Mucosa of rectum (tissue), 2 donors: Measurements from ENCODE around the gene GSDMA.

ENCODE experiments used
- H3K27ac ChIP-seq, 2 donors: one replicate each; pipeline ENCODE4 v1.7.0; 2013; ENCODE audit warnings: inconsistent platforms in 2 of 2, low read depth in 2 of 2, low read length in 2 of 2
- H3K27me3 ChIP-seq, 2 donors: one replicate each; pipeline ENCODE4 v1.7.0; 2013; ENCODE audit warnings: low read length in 2 of 2; ENCODE audit not compliant: control insufficient read depth in 2 of 2, insufficient read depth in 2 of 2
- H3K36me3 ChIP-seq, 2 donors: one replicate each; pipeline ENCODE4 v1.7.0; 2013; ENCODE audit warnings: low read length in 2 of 2; ENCODE audit not compliant: control insufficient read depth in 2 of 2, insufficient read depth in 2 of 2
- H3K4me1 ChIP-seq, 2 donors: one replicate each; pipeline ENCODE4 v1.7.0; 2013; ENCODE audit warnings: low read length in 2 of 2, mild to moderate bottlenecking in 1 of 2; ENCODE audit not compliant: control insufficient read depth in 2 of 2, insufficient read depth in 2 of 2
- H3K4me3 ChIP-seq, 2 donors: one replicate each; pipeline ENCODE4 v1.7.0; 2013; ENCODE audit warnings: low read length in 2 of 2
- H3K9ac ChIP-seq, 2 donors: one replicate each; pipeline ENCODE4 v1.7.0; 2013; ENCODE audit warnings: low read length in 2 of 2, low read depth in 1 of 2, mild to moderate bottlenecking in 1 of 2
- H3K9me3 ChIP-seq, 2 donors: one replicate each; pipeline ENCODE4 v1.7.0; 2013; ENCODE audit warnings: low read length in 2 of 2; ENCODE audit not compliant: control insufficient read depth in 2 of 2
- donor health status: healthy.
- donor health status: Normal muscosa, but diverticular disease.

The GSDMA gene

GRCh38 chr17:39929646-39930407 is 33.0 kb upstream of the GSDMA start:
- H3K9ac ChIP-seq, result no peak overlapping the region
- H3K36me3 ChIP-seq, result no peaks in the 10 kb centered on the region
- no peaks in the 10 kb centered on the region for H3K9me3 ChIP-seq
- no peak overlapping the region for H3K4me3 ChIP-seq
- H3K4me1 ChIP-seq, result peaks cover 9 to 29% of the 10 kb centered on the region in 2 donors
- H3K27me3 ChIP-seq, result no peaks in the 10 kb centered on the region
- no peak overlapping the region for H3K27ac ChIP-seq

GRCh38 chr17:39933912-39934311 is 28.9 kb upstream of the GSDMA start:
- Histone ChIP-seq H3K9ac (no peak overlapping the region), H3K9me3 (no peaks in the 10 kb centered on the region), H3K4me1 (peaks cover 0 to under 1% of the 10 kb centered on the region in 2 donors), H3K4me3 (no peak overlapping the region), H3K36me3 (no peaks in the 10 kb centered on the region), H3K27ac (no peak overlapping the region), H3K27me3 (no peaks in the 10 kb centered on the region)

- H3K27ac ChIP-seq, result no peak overlapping the region
- H3K36me3 ChIP-seq, result no peaks in the 10 kb centered on the region
- H3K9me3 ChIP-seq, result no peaks in the 10 kb centered on the region
- no peaks in the 10 kb centered on the region for H3K27me3 ChIP-seq
- no peak overlapping the region for H3K9ac ChIP-seq
- H3K4me1 ChIP-seq, result no peaks in the 10 kb centered on the region
- no peak overlapping the region for H3K4me3 ChIP-seq
These were observed 28.5 kb upstream of the GSDMA start for GRCh38 chr17:39934324-39934723.

GRCh38 chr17:39935909-39936308 is 26.9 kb upstream of the GSDMA start:
- H3K27ac ChIP-seq, result no peak overlapping the region
- H3K4me3 ChIP-seq, result no peak overlapping the region
- H3K36me3 ChIP-seq, result no peaks in the 10 kb centered on the region
- no peaks in the 10 kb centered on the region for H3K4me1 ChIP-seq
- no peaks in the 10 kb centered on the region for H3K27me3 ChIP-seq
- no peak overlapping the region for H3K9ac ChIP-seq
- H3K9me3 ChIP-seq, result no peaks in the 10 kb centered on the region

GRCh38 chr17:39937447-39937846 is 25.4 kb upstream of the GSDMA start:
- Histone ChIP-seq H3K9ac (no peak overlapping the region), H3K4me1 (no peaks in the 10 kb centered on the region), H3K36me3 (no peaks in the 10 kb centered on the region), H3K4me3 (no peak overlapping the region), H3K27ac (no peak overlapping the region), H3K27me3 (no peaks in the 10 kb centered on the region), H3K9me3 (no peaks in the 10 kb centered on the region)

GRCh38 chr17:39938140-39938869 is 24.5 kb upstream of the GSDMA start:
- Histone ChIP-seq H3K4me3 (no peak overlapping the region), H3K27ac (no peak overlapping the region), H3K9ac (no peak overlapping the region), H3K27me3 (no peaks in the 10 kb centered on the region), H3K36me3 (no peaks in the 10 kb centered on the region), H3K4me1 (no peaks in the 10 kb centered on the region), H3K9me3 (no peaks in the 10 kb centered on the region)

- no peak overlapping the region for H3K27ac ChIP-seq
- H3K36me3 ChIP-seq, result no peaks in the 10 kb centered on the region
- no peaks in the 10 kb centered on the region for H3K9me3 ChIP-seq
- H3K4me1 ChIP-seq, result no peaks in the 10 kb centered on the region
- no peaks in the 10 kb centered on the region for H3K27me3 ChIP-seq
- H3K9ac ChIP-seq, result no peak overlapping the region
- H3K4me3 ChIP-seq, result no peak overlapping the region
These were observed 23.7 kb upstream of the GSDMA start for GRCh38 chr17:39939106-39939505.

GRCh38 chr17:39939588-39940419 is 23.0 kb upstream of the GSDMA start:
- Histone ChIP-seq H3K27ac (no peak overlapping the region), H3K27me3 (no peaks in the 10 kb centered on the region), H3K9me3 (no peaks in the 10 kb centered on the region), H3K4me1 (no peaks in the 10 kb centered on the region), H3K4me3 (no peak overlapping the region), H3K9ac (no peak overlapping the region), H3K36me3 (no peaks in the 10 kb centered on the region)

- Histone ChIP-seq H3K4me3 (no peak overlapping the region), H3K27me3 (no peaks in the 10 kb centered on the region), H3K4me1 (peaks cover under 1 to 1% of the 10 kb centered on the region in 2 donors), H3K9ac (no peak overlapping the region), H3K9me3 (no peaks in the 10 kb centered on the region), H3K36me3 (no peaks in the 10 kb centered on the region), H3K27ac (no peak overlapping the region)
These were observed 19.0 kb upstream of the GSDMA start for GRCh38 chr17:39943702-39944392.
